ENCODE data around the gene TRIM2.
"Not testable (repeated sequence)": the region's sequence is repeated elsewhere in the genome, so short reads cannot be mapped to it uniquely, and the experiment has no call there.

TRIM2 gene

GRCh38 chr4:153204247-153204671, at the start of gene TRIM2:
Gene TRIM2, plus strand, starts transcription at chr4:153204443. Its CDS starts 88 bp downstream, at chr4:153204531.
- DNase-seq = no peak

- no peak for DNase-seq
These were observed 48.6 kb upstream of the TRIM2 start for GRCh38 chr4:153155686-153156085.

- peak; percentile 5 for DNase-seq
These were observed 48.0 kb upstream of the TRIM2 start for GRCh38 chr4:153156263-153156662.

GRCh38 chr4:153156721-153157120, 47.5 kb upstream of the TRIM2 start:
- no peak for DNase-seq

- DNase-seq = no peak
These were observed 45.2 kb upstream of the TRIM2 start for GRCh38 chr4:153159016-153159415.

- DNase-seq = no peak
These were observed 44.5 kb upstream of the TRIM2 start for GRCh38 chr4:153159728-153160221.

GRCh38 chr4:153160821-153161220, 43.4 kb upstream of the TRIM2 start:
- no peak for DNase-seq

- DNase-seq = no peak
These were observed 42.8 kb upstream of the TRIM2 start for GRCh38 chr4:153161226-153161963.

- DNase-seq = not testable (repeated sequence)
These were observed 39.0 kb upstream of the TRIM2 start for GRCh38 chr4:153165236-153165635.

- DNase-seq = no peak
These were observed 37.3 kb upstream of the TRIM2 start for GRCh38 chr4:153166716-153167501.

GRCh38 chr4:153169776-153170175, 34.5 kb upstream of the TRIM2 start:
- no peak for DNase-seq

GRCh38 chr4:153170407-153170806, 33.8 kb upstream of the TRIM2 start:
- no peak for DNase-seq

GRCh38 chr4:153174821-153175567, 29.2 kb upstream of the TRIM2 start:
- no peak for DNase-seq

- no peak for DNase-seq
These were observed 27.3 kb upstream of the TRIM2 start for GRCh38 chr4:153176938-153177337.

- DNase-seq = no peak
These were observed 26.4 kb upstream of the TRIM2 start for GRCh38 chr4:153177841-153178240.

- no peak for DNase-seq
These were observed 25.1 kb upstream of the TRIM2 start for GRCh38 chr4:153179100-153179499.

GRCh38 chr4:153181293-153181692, 22.9 kb upstream of the TRIM2 start:
- DNase-seq = no peak

GRCh38 chr4:153181700-153182099, 22.5 kb upstream of the TRIM2 start:
- DNase-seq = no peak

GRCh38 chr4:153183146-153183545, 21.1 kb upstream of the TRIM2 start:
- DNase-seq = no peak

- no peak for DNase-seq
These were observed 18.9 kb upstream of the TRIM2 start for GRCh38 chr4:153185331-153185852.

GRCh38 chr4:153186046-153186728, 18.1 kb upstream of the TRIM2 start:
- DNase-seq = no peak

GRCh38 chr4:153189016-153189801, 15.0 kb upstream of the TRIM2 start:
- DNase-seq = no peak
